Transverse colon (tissue), 4 donors: ENCODE data around the gene ZNF264. TPM values are rescaled to one million over a fixed set of nuclear protein-coding genes. Genes with fewer than 3 reads are reported as not detected.

Experiments used
- DNase-seq: peaks from one replicate; pipeline ENCODE4 v3.0.0-alpha.2; 2019
- H3K27ac ChIP-seq, 4 donors: fragments of 200-600 bp; sonication (generic); 2 replicates each; pipeline ENCODE4 v1.5.1; 2016 to 2018; ENCODE audit warnings: inconsistent platforms in 4 of 4
- H3K27me3 ChIP-seq: fragments of 200-600 bp; sonication (generic); 2 replicates; pipeline ENCODE4 v1.5.1; 2017; ENCODE audit warnings: inconsistent platforms
- H3K36me3 ChIP-seq, 4 donors: fragments of 200-600 bp; sonication (generic); 2 replicates each; pipeline ENCODE4 v1.5.1; 2017 to 2019; ENCODE audit warnings: inconsistent platforms in 4 of 4
- H3K4me1 ChIP-seq, 4 donors: fragments of 200-600 bp; sonication (generic); 2 replicates each; pipeline ENCODE4 v1.5.1; 2017 to 2020; ENCODE audit warnings: inconsistent platforms in 4 of 4
- H3K4me3 ChIP-seq, 4 donors: fragments of 200-600 bp; sonication (generic); 1 replicate in 1 of 4; 2 replicates in 3 of 4; pipeline versions ENCODE4 v1.5.1 to v1.6.1; 2017 to 2019; ENCODE audit warnings: inconsistent platforms in 4 of 4
- H3K9me3 ChIP-seq, 2 donors: fragments of 200-600 bp; sonication (generic); 2 replicates each; pipeline ENCODE4 v1.5.1; 2017 to 2019; ENCODE audit warnings: inconsistent platforms in 2 of 2
- EP300 ChIP-seq: sonication (generic); formaldehyde crosslinking; IDR thresholded peaks from one replicate; pipeline ENCODE4 v1.6.1; 2017; ENCODE audit warnings: antibody characterized with exemption, low read depth
- POLR2A ChIP-seq: fragments of 450-650 bp; IDR thresholded peaks from one replicate; pipeline ENCODE4 v1.6.1; 2016; ENCODE audit warnings: antibody characterized with exemption, mild to moderate bottlenecking, moderate library complexity
- POLR2AphosphoS5 ChIP-seq, 3 donors: sonication (generic); formaldehyde crosslinking; IDR thresholded peaks; one replicate each; pipeline ENCODE4 v1.6.1; 2016; ENCODE audit warnings: antibody characterized with exemption in 3 of 3
- WGBS, 2 donors: methylation state at CpG; one replicate each; pipeline ENCODE4 v1.1.5; 2018; ENCODE audit warnings: low coverage in 1 of 2; 5-methylcytosine and 5-hydroxymethylcytosine counted together
- in situ Hi-C, 4 donors: fragments of 200-750 bp; cut with MboI; loops; one replicate each; pipeline versions ENCODE4 v1.15.0 to v1.15.1; 2017; ENCODE audit warnings: low sequenced_read_pairs in 3 of 4, low pct_ligation_motif_present in 1 of 4, low pct_unique_long_range_greater_than_20kb in 1 of 4
- intact Hi-C: fragments of 100-400 bp; cut with DNase I; formaldehyde crosslinking; loops from one replicate; pipeline ENCODE4 v1.15.1; 2023; ENCODE audit warnings: low total_unique reads
- total RNA-seq, 4 donors: library from RNA; depleted of rRNA; stranded (reverse); fragments of >200 nt; gene quantifications; one replicate each; pipeline ENCODE4 v1.1.0, GENCODE V29; 2016
- TF ChIP-seq, protein P1 (sequence below), 5 experiments: fragments of 200-600 bp in 3 of 5; fragments of 450-650 bp in 2 of 5; sonication (generic) in 3 of 5; IDR thresholded peaks; 1 replicate in 2 of 5; 2 replicates in 3 of 5; pipeline ENCODE4 v1.5.1; 2016 to 2017; ENCODE audit warnings: antibody characterized with exemption in 5 of 5, inconsistent platforms in 3 of 5, mild to moderate bottlenecking in 2 of 5, moderate library complexity in 1 of 5

The ZNF264 gene
- total RNA-seq, 4 donors from 2014 or later, result 24.3 to 166 (median 35.6) TPM

DNA sequence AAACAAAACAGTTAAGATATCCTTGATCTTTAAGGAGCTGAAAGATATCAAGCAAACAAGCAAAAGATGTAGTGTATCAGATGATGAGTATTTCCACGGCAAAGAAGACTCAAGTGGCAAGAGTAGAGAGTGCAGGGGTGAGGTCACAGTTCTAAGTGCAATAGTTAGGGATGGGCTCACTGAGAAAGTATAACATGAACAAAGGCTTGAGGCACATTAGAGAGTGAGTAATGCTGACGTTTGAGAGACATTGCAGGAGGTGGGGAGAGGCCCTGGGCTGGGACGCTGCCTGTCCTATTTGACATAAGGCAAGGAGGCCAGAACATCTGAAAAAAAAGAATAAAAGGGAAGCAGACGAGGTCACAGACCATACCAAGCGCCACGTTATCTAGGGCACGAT, 25.5 kb upstream of the ZNF264 start:
- no peak overlapping the region for H3K27ac ChIP-seq
- H3K9me3 ChIP-seq, result no peaks in the 10 kb centered on the region
- H3K4me3 ChIP-seq, result no peak overlapping the region
- H3K36me3 ChIP-seq, result no peaks in the 10 kb centered on the region
- DNase-seq, result no peak
- H3K4me1 ChIP-seq, result no peaks in the 10 kb centered on the region
- intact Hi-C loops, result no loop called here
- no peaks in the 10 kb centered on the region for H3K27me3 ChIP-seq
- TF ChIP-seq EP300, result no peak
- TF ChIP-seq, protein P1, sequence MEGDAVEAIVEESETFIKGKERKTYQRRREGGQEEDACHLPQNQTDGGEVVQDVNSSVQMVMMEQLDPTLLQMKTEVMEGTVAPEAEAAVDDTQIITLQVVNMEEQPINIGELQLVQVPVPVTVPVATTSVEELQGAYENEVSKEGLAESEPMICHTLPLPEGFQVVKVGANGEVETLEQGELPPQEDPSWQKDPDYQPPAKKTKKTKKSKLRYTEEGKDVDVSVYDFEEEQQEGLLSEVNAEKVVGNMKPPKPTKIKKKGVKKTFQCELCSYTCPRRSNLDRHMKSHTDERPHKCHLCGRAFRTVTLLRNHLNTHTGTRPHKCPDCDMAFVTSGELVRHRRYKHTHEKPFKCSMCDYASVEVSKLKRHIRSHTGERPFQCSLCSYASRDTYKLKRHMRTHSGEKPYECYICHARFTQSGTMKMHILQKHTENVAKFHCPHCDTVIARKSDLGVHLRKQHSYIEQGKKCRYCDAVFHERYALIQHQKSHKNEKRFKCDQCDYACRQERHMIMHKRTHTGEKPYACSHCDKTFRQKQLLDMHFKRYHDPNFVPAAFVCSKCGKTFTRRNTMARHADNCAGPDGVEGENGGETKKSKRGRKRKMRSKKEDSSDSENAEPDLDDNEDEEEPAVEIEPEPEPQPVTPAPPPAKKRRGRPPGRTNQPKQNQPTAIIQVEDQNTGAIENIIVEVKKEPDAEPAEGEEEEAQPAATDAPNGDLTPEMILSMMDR (IDR thresholded peaks at IDR 0.05), result no peak
- 79 to 87% methylated on average over 6 to 7 of the region's 7 CpGs for WGBS, 2 donors
- in situ Hi-C loops, result no loop called here

- Histone ChIP-seq H3K27ac (no peak within 1 kb of the TSS), H3K4me3 (no peak within 1 kb of the TSS), H3K9me3 (no peaks in the 10 kb centered on the region), H3K36me3 (no peaks in the 10 kb centered on the region), H3K27me3 (no peaks in the 10 kb centered on the region), H3K4me1 (peaks cover 0 to 2% (median 0%) of the 10 kb centered on the region in 4 donors)
- no peak for TF ChIP-seq POLR2A
- no peak for TF ChIP-seq EP300
- TF ChIP-seq POLR2AphosphoS5 (IDR thresholded peaks at IDR 0.05), result no peak
- TF ChIP-seq, protein P1 (IDR thresholded peaks at IDR 0.05), result no peak
- intact Hi-C loops, result no loop called here
- 81% methylated on average over 4 to 6 of the region's 6 CpGs for WGBS, 2 donors
- DNase-seq, result no peak
- in situ Hi-C loops, result no loop called here
Measured at GRCh38 chr19:57167385-57167784, 23.9 kb upstream of the ZNF264 start, which contains the start of gene DUXA. Gene DUXA, minus strand, starts transcription at chr19:57167485. Its CDS starts 42 bp downstream, at chr19:57167443.

- peak; percentile 10 for DNase-seq
Measured at GRCh38 chr19:57171551-57172081, 19.7 kb upstream of the ZNF264 start.

DNA sequence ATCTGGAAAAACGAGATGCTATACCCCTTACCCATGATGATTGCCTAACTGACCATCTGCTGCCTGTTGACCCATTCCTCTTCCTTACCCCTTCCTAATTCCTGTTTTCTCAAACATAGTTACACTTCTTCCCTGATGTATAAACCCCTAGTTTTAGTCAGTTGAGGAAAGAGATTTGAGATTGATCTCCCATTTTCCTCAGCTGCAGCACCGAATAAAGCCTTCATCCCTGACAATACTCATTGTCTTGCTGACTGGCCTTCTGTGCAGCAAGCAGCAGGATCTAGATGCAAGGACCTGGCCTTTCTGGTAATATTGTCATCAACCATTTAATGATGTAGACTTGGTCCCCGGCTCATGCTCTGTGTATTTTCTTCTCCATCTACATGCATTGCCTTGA, 999 bp upstream of the ZNF264 start:
- peaks cover 0 to 17% (median 8%) of the 10 kb centered on the region in 4 donors for H3K36me3 ChIP-seq
- in situ Hi-C loops, result no loop called here
- 78 to 84% methylated on average over 1 to 3 of the region's 3 CpGs for WGBS, 2 donors
- H3K4me3 ChIP-seq, result no peak overlapping the region
- H3K27ac ChIP-seq, result no peak overlapping the region
- H3K27me3 ChIP-seq, result no peaks in the 10 kb centered on the region
- DNase-seq, result no peak
- intact Hi-C loops, result no loop called here
- no peaks in the 10 kb centered on the region for H3K9me3 ChIP-seq
- H3K4me1 ChIP-seq, result peaks cover 0 to 21% (median 13%) of the 10 kb centered on the region in 4 donors
- TF ChIP-seq POLR2A (no peak), POLR2AphosphoS5 (IDR thresholded peaks at IDR 0.05) (no peak), EP300 (no peak)
- TF ChIP-seq, protein P1 (IDR thresholded peaks at IDR 0.05), result no peak

More at GRCh38 chr19:57171551-57172081, 19.7 kb upstream of the ZNF264 start:
- no peaks in the 10 kb centered on the region for H3K36me3 ChIP-seq
- no peaks in the 10 kb centered on the region for H3K27me3 ChIP-seq
- H3K4me3 ChIP-seq, result peak overlapping the region in 2 of 4 donors; percentile 9 to 43
- no peak for TF ChIP-seq POLR2A
- TF ChIP-seq, protein P1 (IDR thresholded peaks at IDR 0.05), result no peak
- TF ChIP-seq EP300, result no peak
- TF ChIP-seq POLR2AphosphoS5 (IDR thresholded peaks at IDR 0.05), result no peak
- 33 to 50% methylated on average over 1 to 13 of the region's 42 CpGs for WGBS, 2 donors
- no peaks in the 10 kb centered on the region for H3K9me3 ChIP-seq
- H3K4me1 ChIP-seq, result peaks cover 0 to 9% (median 0%) of the 10 kb centered on the region in 4 donors
- in situ Hi-C loops, result no loop called here
- peak overlapping the region; percentile 44 to 61 (median 56) for H3K27ac ChIP-seq
- intact Hi-C loops, result no loop called here
